ENCODE data around the gene GTF2H2C. TPM values are rescaled to one million over a fixed set of nuclear protein-coding genes. Genes with fewer than 3 reads are reported as not detected.
A peak's percentile ranks its signal among the peaks of the same experiment; 100 is the strongest.
"Not testable (repeated sequence)": the region's sequence is repeated elsewhere in the genome, so short reads cannot be mapped to it uniquely, and the experiment has no call there.

Gene GTF2H2C
- polyA plus RNA-seq (ENCODE audit: insufficient read length in 4 of 4), result 10 to 100 TPM; 27.0 to 50.3 (median 38.9) TPM

DNA sequence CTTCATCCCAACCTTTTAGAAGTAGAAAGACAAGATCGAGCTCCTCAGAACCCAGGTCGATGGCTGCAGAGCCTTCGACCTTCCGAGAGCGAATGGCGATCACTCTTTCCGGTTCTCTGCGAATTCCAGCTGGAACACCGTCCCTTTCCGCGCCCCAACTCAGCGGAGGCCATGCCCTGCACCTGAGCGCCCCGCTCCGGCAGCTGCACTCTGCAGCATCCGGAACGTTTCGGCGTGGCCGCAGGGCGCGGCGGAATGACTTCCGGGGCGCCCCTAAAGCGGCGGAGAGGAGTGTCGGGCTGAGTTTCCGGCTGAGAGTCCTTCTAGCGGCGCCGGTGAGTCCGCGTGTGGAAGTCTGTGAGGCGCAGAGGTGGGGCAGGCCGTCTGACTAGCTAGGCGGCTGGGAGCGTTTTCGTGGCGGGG lies at the start of gene GTF2H2C:
Gene GTF2H2C, plus strand, starts transcription at position 284 of the 423 bp plus-strand sequence. CDS start 4,942 bp downstream, outside the sequence.
- peak in 3 of 4 donors; percentile 5 to 35 (median 20) for DNase-seq (ENCODE audit: low read depth in 4 of 4, low spot score in 3 of 4)

DNA sequence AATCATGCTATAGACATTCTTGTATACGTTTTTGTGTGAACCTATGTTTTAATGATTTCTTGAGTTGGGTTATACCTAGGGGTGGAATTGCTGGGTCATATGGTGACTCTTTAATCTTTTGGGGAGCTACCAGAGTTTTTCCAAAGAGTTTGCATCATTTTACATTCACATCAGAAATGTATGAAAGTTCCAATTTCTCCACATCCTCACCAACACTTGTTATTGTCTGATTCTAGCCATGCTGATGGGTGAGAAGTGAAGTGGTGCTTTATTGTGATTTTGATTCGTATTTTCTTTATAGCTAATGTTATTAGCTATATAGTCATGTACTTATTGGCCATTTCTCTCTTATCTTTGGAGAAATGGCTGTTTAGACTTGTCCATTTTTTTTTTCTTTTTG lies 49.3 kb upstream of the GTF2H2C start:
- no peak for DNase-seq (ENCODE audit: low read depth in 4 of 4, low spot score in 3 of 4)

DNA sequence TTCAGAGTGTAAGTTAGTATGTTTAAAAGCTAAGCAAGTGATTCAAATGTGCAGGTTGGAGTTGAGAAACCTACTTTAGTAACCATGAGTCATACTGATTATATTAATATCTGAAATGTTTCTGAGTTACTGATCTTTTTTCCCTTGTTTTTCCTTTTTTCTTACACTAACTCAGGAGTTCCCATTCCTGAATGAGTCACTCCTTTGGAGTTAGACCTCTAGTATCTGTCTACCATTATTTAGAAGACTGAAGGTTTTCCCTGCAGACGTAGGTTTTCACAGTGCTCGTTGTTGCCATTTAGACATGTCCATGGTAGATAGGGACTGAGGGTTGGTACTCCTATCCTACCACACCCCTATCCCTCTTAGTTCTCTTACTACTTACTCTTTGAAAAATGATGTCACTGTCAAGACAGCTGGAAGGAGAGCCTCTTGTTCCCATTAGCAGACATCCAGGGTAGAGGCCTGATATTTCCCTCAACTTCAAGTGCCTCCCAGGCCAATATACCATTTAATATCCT lies 47.2 kb upstream of the GTF2H2C start:
- no peak for DNase-seq (ENCODE audit: low read depth in 4 of 4, low spot score in 3 of 4)

DNA sequence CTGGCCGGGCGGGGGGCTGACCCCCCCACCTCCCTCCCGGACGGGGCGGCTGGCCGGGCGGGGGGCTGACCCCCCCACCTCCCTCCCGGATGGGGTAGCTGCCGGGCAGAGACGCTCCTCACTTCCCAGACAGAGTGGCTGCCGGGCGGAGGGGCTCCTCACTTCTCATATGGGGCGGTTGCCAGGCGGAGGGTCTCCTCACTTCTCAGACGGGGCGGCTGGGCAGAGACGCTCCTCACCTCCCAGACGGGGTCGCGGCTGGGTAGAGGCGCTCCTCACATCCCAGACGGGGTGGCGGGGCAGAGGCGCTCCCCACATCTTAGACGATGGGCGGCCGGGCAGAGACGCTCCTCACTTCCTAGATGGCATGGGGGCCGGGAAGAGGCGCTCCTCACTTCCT lies 44.4 kb upstream of the GTF2H2C start:
- not testable (repeated sequence) for DNase-seq (ENCODE audit: low read depth in 4 of 4, low spot score in 3 of 4)

DNA sequence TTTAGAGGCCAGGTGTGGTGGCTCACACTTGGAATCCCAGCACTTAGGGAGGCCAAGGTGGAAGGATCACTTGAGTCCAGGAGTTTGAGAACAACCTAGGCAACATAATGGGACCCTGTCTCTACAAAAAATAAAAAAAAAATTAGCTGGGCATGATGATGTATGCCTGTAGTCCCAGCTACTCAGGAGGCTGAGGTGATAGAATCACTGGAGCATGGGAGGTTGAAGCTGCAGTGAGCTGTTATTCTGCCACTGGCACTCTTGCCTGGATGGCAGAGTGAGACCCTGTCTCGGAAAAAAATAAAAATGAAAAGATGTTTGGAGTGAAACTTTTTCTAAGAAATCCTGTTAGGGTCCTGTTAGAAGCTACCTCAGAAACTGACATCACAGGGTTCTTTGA lies 43.2 kb upstream of the GTF2H2C start:
- DNase-seq (ENCODE audit: low read depth in 4 of 4, low spot score in 3 of 4), result no peak

DNA sequence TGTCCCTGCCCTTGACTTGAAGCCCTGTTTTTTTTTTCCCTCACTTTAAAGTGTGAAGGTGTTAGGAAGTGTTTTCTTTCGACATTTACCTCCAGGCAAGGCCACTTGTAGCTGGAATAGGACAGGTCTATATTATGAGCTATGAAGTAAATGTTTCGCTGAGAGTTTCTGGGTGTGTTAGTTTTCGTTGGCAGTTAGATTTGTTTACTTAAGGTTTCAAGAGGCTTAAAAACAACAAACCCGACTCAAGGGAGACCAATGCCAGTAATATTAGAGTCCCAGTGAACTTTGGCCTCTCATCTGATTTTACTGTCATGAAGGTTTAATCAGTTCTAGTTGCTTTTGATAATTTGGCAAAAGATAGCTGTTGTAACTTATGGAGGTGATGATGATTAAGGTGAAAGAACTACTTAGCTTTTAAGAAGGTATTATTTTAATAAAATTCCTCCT lies 42.2 kb upstream of the GTF2H2C start:
- no peak for DNase-seq (ENCODE audit: low read depth in 4 of 4, low spot score in 3 of 4)

DNA sequence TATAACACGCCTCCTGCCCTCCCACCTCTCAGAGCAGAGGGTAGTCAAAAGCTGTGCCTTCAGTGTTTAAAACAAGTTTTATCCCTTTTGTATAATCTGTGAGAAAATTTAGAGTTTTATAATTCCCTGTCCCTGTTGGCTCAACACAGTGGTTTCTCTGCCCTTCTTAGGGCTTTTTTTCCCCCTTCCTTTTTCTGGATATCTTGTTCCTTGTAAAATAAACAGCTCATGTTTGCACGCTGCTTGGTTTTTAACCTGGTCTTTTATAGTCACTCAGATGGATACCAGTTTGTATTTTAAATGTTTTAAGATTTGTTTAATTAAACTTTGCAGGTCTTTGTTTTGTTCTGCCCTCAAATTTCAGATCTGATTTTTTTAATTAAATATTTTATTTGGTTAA lies 40.7 kb upstream of the GTF2H2C start:
- DNase-seq (ENCODE audit: low read depth in 4 of 4, low spot score in 3 of 4), result no peak

DNA sequence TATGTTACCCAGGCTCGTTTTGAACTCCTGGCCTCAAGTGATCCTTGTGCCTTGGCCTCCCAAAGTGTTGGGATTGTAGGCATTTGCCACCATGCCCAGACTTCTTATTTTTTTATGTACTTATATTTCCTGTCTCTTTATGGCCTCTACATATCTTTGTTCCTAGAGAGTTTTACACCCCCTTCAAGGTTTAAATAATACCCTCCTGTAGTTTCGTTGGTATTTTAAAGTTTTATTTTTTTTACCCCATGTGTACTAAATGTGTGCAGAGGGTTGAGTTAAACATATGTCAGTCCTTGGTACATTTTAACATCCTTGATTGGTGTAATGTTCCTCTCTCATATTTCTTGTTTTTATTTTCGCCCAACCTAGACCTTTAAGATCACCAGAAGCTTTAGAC lies 38.0 kb upstream of the GTF2H2C start:
- DNase-seq (ENCODE audit: low read depth in 4 of 4, low spot score in 3 of 4), result no peak

DNA sequence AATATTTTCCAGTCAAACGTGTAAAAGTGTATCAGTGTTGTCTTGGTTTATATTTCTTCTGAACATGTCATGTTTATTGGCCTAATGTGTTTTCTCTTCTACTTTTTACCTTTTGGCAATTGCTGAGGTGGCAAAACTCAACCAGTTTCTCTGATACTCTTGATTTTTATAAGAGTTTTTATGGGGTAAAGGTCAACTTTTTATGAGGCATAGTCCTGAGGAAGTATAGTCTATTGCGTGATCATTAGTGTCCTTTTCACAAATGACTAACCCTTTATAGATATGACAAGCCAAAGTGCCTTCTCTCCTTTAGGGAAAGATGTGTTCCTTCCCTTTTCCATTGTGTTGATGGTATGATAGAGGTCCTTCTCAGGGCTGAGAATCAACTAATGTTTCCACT lies 34.5 kb upstream of the GTF2H2C start:
- no peak for DNase-seq (ENCODE audit: low read depth in 4 of 4, low spot score in 3 of 4)

DNA sequence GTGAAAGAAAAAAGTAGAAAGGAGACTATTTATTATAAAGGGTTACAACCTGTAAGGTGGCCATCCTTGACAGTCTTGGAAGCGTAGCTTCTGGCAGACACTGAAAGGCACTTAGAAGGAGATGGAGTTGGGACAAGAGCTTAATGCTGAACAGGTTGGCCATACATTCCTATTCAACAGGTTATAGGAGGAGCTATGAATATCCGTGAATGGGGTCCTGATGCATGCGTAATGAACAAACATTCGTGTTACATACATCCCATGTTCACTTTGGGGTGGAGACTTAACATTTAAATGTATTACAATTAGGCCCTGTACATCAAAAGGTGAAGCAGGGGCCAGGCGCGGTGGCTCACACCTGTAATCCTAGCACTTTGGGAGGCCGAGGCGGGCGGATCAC lies 33.3 kb upstream of the GTF2H2C start:
- DNase-seq (ENCODE audit: low read depth in 4 of 4, low spot score in 3 of 4), result no peak

DNA sequence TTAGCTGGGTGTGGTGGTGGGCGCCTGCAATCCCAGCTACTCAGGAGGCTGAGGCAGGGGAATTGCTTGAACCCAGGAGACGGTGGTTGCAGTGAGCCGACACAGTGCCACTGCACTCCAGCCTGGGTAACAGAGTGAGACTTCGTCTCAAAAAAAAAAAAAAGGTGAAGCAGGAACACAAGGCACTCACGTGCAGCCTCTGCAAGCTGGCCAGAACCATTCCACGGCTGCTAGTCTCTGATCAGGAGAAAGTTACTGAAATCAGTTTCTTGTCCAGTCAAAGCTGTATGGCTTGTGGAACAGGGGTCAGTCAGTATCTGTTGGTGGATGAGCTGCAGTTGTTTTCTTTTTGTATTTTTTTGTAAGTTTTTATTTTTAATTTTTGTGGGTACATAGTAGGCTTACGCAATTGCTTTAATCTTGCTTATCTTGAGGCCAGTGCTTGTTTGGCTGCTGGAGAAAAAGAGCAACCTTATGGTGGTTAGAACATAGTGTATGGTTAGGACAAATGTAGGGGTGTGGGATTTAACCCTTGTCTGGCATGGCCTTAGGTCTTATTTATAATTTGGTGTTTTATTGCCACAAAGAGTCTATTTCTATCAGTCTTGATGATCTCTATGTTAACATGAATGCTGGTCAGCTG lies 32.7 kb upstream of the GTF2H2C start:
- DNase-seq (ENCODE audit: low read depth in 4 of 4, low spot score in 3 of 4), result no peak

DNA sequence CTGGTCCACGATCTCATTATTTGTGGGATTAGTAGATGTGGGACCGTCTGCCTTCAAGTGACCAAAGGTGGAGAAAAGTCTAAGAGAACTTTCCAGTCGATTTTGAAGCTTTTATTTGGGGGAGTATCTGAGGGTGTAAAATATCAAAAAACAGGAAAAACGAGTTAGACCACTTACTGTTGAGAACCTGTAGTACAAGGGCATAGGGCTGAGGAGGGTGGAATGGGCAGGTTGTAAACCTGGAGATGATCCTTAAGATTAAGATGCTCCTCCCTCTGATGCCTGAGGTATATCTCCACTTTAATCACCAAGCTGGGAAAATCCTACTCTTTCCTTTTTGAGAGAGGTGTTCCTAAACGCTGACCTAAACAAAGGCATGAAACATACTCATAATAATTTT lies 32.0 kb upstream of the GTF2H2C start:
- no peak for DNase-seq (ENCODE audit: low read depth in 4 of 4, low spot score in 3 of 4)

DNA sequence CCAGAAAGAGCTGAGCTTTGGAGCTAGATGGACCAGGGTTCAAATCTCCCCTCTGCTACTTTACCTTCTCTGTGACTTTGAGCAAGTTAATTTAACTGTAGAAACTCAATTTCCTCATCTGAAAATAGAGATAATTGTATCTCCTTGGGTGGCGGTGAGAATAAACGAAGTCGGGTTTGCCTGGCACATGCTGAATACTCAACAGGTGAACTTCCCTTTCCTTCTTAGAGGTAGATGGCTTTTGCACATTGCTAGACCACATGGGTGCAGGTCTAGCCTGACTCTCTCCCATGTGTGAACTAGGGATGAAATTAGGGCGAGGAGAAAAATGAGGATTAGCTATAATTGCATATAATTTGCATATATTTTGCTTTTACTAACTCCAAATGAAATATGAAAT lies 31.4 kb upstream of the GTF2H2C start:
- no peak for DNase-seq (ENCODE audit: low read depth in 4 of 4, low spot score in 3 of 4)

DNA sequence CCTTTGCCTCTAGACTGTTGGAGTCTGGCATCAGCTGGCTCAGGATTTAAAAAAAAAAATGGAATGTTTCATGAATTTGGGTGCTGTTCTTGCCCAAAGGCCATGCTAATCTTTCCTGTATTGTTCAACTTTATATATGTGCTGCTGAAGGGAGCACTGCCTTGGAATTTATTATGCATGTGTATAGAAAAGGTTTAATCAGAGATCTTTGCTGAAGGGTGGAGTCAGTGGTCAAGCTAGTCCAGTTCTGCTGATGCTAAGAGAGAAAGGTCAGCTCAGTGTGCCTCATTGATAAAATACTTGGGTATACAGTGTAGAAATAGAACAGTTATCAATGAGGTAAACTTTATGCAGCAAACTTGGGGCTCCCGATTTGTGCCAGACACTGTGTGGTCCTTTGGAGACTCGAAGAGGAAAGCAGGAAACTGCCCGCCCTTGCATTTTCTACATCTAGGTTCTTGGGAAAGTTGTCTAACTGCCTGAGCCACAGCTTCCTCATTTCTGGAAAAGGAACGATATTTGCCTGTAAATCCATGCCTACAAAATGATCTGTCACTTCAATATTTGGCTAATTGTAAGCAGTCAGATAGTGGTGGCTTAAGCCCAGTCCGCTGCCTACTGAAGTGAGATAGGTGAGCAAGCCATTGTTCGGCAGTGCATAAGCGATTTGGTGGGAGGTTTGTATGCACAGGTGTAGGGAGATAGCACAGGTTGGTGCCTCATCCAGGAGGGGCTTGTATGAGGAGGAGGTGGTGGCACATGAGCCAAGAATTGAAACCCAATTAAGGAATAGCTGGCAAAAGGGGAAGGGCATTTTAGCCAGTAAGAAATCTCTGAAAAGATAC lies 29.2 kb upstream of the GTF2H2C start:
- no peak for DNase-seq (ENCODE audit: low read depth in 4 of 4, low spot score in 3 of 4)

DNA sequence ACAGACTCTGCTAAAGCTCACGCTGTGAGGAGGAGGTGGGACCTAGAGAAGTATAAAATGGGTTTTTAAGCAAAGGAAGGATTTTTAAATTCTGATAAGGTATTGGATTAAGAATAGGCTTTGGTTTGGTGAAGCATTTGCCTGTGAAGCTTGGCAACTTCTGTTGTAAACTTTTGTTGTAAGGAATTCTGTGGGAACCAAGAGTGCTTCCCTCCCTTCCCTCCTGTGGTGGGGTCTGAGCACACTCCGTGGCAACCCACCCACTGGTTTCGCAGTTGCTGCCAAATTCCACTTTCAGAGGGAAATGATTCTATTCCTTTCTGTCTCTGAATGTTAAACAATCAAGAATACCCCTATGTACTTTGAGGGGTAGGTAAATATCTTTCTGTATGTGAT lies 28.6 kb upstream of the GTF2H2C start:
- no peak for DNase-seq (ENCODE audit: low read depth in 4 of 4, low spot score in 3 of 4)

DNA sequence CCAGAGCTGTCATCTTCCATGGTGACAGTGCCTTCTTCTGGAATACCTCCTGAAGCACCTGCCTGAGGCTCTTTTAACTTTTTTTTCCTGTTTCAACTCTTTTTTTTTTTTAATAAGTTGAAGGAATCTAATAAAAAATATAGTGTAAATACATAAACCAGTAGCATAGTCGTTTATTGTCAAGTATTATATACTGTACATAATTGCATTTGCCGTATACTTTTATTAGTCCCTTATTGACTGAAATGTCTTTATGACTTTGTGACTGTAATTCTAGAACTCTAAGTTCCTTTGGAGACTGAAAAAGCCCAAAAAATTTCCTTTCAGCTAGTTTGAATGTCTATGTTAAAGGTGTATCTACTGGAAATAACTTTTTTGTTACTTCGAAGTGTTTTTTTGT lies 22.1 kb upstream of the GTF2H2C start:
- not testable (repeated sequence) for DNase-seq (ENCODE audit: low read depth in 4 of 4, low spot score in 3 of 4)

DNA sequence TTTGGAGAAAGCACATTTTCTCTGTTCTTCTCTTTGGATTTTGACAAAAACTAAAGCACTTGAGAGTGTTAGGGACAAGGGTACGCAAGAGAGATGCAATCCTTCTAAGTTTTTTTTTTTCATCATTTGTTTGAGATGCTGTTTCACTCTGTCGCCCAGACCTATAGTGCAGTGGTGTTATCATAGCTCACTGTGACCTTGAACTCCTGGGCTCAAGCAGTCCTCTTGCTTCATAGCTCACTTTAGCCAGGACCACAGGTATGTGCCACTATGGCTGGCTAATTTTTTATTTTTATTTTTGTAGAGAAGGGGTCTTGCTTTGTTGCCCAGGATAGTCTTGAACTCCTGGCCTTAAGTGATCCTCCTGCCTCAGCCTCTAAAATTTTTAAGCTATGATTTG lies 21.3 kb upstream of the GTF2H2C start:
- DNase-seq (ENCODE audit: low read depth in 4 of 4, low spot score in 3 of 4), result not testable (repeated sequence)

DNA sequence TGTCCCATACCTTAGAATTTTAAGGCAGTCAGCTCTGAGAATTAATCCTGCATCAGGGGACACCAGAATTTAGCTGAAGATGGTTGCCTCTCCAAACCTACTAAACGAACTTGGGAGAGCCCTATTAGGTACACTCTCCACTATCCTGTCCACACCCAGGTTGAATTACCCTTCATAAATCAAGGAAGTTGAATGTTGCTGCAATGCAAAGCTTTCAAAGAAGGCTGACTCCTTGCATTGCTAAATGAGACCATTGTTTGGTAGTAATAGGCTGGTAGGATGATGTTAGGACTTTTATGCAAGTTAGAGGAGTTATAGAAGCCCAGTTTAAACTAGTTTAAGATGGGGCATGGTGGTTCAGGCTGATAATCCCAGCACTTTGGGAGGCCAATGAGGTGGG lies 18.6 kb upstream of the GTF2H2C start:
- DNase-seq (ENCODE audit: low read depth in 4 of 4, low spot score in 3 of 4), result not testable (repeated sequence)

DNA sequence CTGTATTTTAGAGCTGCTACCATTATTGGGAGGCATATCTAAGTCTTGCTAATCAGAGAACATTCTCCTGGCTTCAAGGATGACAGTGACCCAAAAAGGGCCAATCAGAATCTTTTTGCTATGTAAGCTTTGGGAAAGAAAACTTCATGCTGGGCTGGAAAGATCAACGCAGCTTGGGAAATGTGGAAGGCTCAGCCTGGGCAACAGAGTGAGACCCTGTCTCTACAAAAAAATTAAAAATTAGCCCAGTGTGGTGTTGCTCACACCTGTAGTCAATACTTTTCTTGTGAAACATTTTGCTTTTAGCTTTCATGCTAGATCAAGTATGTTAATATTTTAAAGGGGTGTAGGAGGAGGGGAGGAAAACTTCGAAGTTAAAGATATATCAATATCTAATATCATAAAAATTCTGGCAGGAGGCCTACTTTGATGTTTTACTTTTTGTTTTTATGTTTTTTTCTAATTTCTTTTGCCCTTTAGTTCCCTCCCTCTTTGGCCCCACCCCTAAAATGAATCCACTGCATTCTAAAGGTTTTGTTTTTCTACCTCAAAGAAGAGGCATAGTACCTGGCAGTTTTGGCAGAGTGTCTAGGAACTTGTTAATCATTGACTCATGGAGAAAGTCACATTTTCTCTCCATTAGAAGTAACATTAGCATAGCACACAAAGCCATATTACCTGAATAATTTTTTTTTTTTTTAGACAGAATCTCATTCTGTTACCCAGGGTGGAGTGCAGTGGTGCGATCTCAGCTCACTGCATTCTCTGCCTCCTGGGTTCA lies 17.0 kb upstream of the GTF2H2C start:
- not testable (repeated sequence) for DNase-seq (ENCODE audit: low read depth in 4 of 4, low spot score in 3 of 4)

DNA sequence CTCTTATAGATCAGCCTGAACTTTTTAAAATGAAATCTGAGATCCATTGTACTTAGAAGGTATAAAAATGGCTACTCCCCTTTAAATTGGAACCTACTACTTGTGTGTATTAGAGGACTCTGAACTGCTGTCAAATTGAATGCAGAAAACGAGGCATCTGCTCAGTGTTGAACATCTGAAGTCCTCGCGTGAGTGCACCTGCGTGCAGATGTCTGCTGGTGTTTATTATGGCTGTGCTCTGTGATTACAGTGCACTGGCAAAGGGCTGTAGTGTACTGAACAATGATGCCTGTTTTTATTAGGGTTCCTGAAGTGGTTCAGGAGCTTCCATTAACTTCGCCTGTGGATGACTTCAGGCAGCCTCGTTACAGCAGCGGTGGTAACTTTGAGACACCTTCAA lies 15.4 kb upstream of the GTF2H2C start:
- not testable (repeated sequence) for DNase-seq (ENCODE audit: low read depth in 4 of 4, low spot score in 3 of 4)
